Epithelial cell of alveolus of lung (primary cell): ENCODE data around the gene SERAC1. TPM values are rescaled to one million over a fixed set of nuclear protein-coding genes. Genes with fewer than 3 reads are reported as not detected.

Source experiments
- total RNA-seq: library from RNA; depleted of rRNA; stranded (reverse); fragments of >200 nt; gene quantifications from 2 replicates; pipeline ENCODE4 v1.2.1, GENCODE V29; 2015

SERAC1 gene
- total RNA-seq, result 2.6 and 2.9 TPM in 2 replicates

GRCh38 chr6:158168040-158168289 is at the start of gene SERAC1:
Gene SERAC1, minus strand, starts transcription at chr6:158168262. Its CDS starts 9,899 bp downstream, at chr6:158158363.

Other genes with a start within 250 kb of the SERAC1 start
- 15.7 and 36.8 TPM in 2 replicates for gene SYNJ2, start 186.4 kb downstream of the SERAC1 start, total RNA-seq
- 5.3 TPM in 2 replicates for gene GTF2H5, start 88 bp upstream of the SERAC1 start, total RNA-seq
- 42.7 and 50.6 TPM in 2 replicates for gene TULP4, start 144.2 kb upstream of the SERAC1 start, total RNA-seq